Measurements from ENCODE around the gene CFAP221. TPM values are rescaled to one million over a fixed set of nuclear protein-coding genes. Genes with fewer than 3 reads are reported as not detected.

The CFAP221 gene
- total and polyA plus RNA-seq, 2 donors (not counting 3 experiments of a cell fraction or from before 2014, with no cell fraction given): 0.06 TPM; not detected in 1

DNA sequence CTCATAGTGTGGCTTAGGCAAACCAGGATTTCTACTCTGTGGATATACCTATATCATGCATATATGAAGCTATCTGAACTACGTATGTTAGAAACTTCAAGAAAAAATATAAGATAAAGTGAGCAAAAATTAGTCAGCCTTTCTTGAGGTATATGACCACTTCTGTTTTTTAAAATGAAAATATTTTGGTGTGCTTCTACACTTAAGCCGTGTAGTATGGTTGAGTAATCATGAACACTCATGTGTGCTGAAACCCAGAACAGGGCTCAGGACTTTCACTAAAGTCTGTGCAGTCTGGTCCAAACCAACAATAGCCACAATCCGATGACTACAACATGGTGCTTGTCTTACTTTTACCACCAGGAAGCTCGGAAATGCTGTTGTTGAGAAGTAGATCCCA, 85.9 kb downstream of the CFAP221 start:
- intact Hi-C loops (cut with micrococcal nuclease): no loop called here
- ChIA-PET CTCF (no interaction called here), POLR2A (no interaction called here)

GRCh38 chr2:119637371-119637770, 93.1 kb downstream of the CFAP221 start:
- Histone ChIP-seq H3K4me1 (ENCODE audit: control insufficient read depth, extremely low read depth, insufficient read depth, low read length) (peaks cover 2% of the 10 kb centered on the region), H3K36me3 (ENCODE audit: control insufficient read depth in 2 of 2, extremely low read depth in 1 of 2, insufficient read depth in 2 of 2, low read length in 2 of 2) (no peaks in the 10 kb centered on the region), H3K27ac (ENCODE audit: insufficient read depth, low read depth, low read length) (no peak overlapping the region), H3K9me3 (replicated peaks; ENCODE audit: control insufficient read depth, insufficient read depth, low read length) (no peaks in the 10 kb centered on the region), H3K79me2 (ENCODE audit: control insufficient read depth, insufficient read depth, low read length) (no peaks in the 10 kb centered on the region), H2AFZ (ENCODE audit: low read depth, low read length) (no peak overlapping the region), H3K9me1 (replicated peaks; ENCODE audit: control insufficient read depth, extremely low read depth, insufficient read depth, low read length) (no peaks in the 10 kb centered on the region), H4K20me1 (replicated peaks; ENCODE audit: control insufficient read depth, extremely low read depth, insufficient read depth, low read length) (no peaks in the 10 kb centered on the region), H3K27me3 (ENCODE audit: control insufficient read depth in 2 of 2, insufficient read depth in 2 of 2, low read length in 2 of 2) (peaks cover 5 to 6% of the 10 kb centered on the region in 2 experiments), H3K9ac (replicated peaks; ENCODE audit: extremely low read depth, insufficient read depth, low read length) (no peak overlapping the region), H3K4me2 (ENCODE audit: insufficient read depth, low read length) (no peak overlapping the region), H3K4me3 (replicated peaks in 1 of 3; ENCODE audit: insufficient read depth in 1 of 3, low read depth in 1 of 3, low read length in 3 of 3) (no peak overlapping the region)
- CTCF ChIA-PET: interaction anchor here (1.1 to 1.4 kb wide), 2 partner anchors 24 to 538 kb away, joined by 3 to 5 read pairs; no protein-coding TSS in a partner anchor
- intact Hi-C loops (cut with micrococcal nuclease) (no loop called here), dilution Hi-C loops (cut with MboI; ENCODE audit: extremely low pct_ligation_motif_present, low sequenced_read_pairs) (no loop called here)
- no TSS peak for BruUV-seq (replicated peaks)
- TF ChIP-seq POLR2AphosphoS5 (IDR thresholded peaks at IDR 0.05; ENCODE audit: insufficient read depth, low read depth, low read length) (no peak), JUN (IDR thresholded peaks at IDR 0.05; ENCODE audit: borderline replicate concordance, insufficient read depth, insufficient read length, low read depth) (no peak), MYC (IDR thresholded peaks at IDR 0.05; ENCODE audit: low read depth, low read length) (no peak), EZH2 (IDR thresholded peaks at IDR 0.05; ENCODE audit: borderline replicate concordance, low read depth, low read length, severe bottlenecking) (no peak), GATA2 (IDR thresholded peaks at IDR 0.05; ENCODE audit: insufficient read depth, insufficient read length, low read depth, low read length) (no peak)
- TF ChIP-seq, protein P1, sequence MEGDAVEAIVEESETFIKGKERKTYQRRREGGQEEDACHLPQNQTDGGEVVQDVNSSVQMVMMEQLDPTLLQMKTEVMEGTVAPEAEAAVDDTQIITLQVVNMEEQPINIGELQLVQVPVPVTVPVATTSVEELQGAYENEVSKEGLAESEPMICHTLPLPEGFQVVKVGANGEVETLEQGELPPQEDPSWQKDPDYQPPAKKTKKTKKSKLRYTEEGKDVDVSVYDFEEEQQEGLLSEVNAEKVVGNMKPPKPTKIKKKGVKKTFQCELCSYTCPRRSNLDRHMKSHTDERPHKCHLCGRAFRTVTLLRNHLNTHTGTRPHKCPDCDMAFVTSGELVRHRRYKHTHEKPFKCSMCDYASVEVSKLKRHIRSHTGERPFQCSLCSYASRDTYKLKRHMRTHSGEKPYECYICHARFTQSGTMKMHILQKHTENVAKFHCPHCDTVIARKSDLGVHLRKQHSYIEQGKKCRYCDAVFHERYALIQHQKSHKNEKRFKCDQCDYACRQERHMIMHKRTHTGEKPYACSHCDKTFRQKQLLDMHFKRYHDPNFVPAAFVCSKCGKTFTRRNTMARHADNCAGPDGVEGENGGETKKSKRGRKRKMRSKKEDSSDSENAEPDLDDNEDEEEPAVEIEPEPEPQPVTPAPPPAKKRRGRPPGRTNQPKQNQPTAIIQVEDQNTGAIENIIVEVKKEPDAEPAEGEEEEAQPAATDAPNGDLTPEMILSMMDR (IDR thresholded peaks at IDR 0.05; ENCODE audit: extremely low read depth in 1 of 2, insufficient read depth in 1 of 2, low read depth in 1 of 2, low read length in 2 of 2): no peak
- FAIRE-seq: no peak
- DNase-seq (ENCODE audit: low read depth, low spot score): no peak
- POLR2A ChIA-PET: no interaction called here

More for the DNA sequence above, 85.9 kb downstream of the CFAP221 start:
- no peak overlapping the region for H3K4me3 ChIP-seq (replicated peaks in 1 of 3; ENCODE audit: insufficient read depth in 1 of 3, low read depth in 1 of 3, low read length in 3 of 3)
- DNase-seq (ENCODE audit: low read depth, low spot score) (no peak), FAIRE-seq (no peak)
- dilution Hi-C loops (cut with MboI; ENCODE audit: extremely low pct_ligation_motif_present, low sequenced_read_pairs): no loop called here
- no peaks in the 10 kb centered on the region for H3K4me1 ChIP-seq (ENCODE audit: control insufficient read depth, extremely low read depth, insufficient read depth, low read length)
- H3K9ac ChIP-seq (replicated peaks; ENCODE audit: extremely low read depth, insufficient read depth, low read length): no peak overlapping the region
- H3K4me2 ChIP-seq (ENCODE audit: insufficient read depth, low read length): no peak overlapping the region
- H4K20me1 ChIP-seq (replicated peaks; ENCODE audit: control insufficient read depth, extremely low read depth, insufficient read depth, low read length): no peaks in the 10 kb centered on the region
- H2AFZ ChIP-seq (ENCODE audit: low read depth, low read length): no peak overlapping the region
- H3K9me1 ChIP-seq (replicated peaks; ENCODE audit: control insufficient read depth, extremely low read depth, insufficient read depth, low read length): no peaks in the 10 kb centered on the region
- H3K9me3 ChIP-seq (replicated peaks; ENCODE audit: control insufficient read depth, insufficient read depth, low read length): no peaks in the 10 kb centered on the region
- no peak for TF ChIP-seq MAX (IDR thresholded peaks at IDR 0.05; ENCODE audit: insufficient read depth, insufficient read length)
- no peak for TF ChIP-seq EZH2 (IDR thresholded peaks at IDR 0.05; ENCODE audit: borderline replicate concordance, low read depth, low read length, severe bottlenecking)
- TF ChIP-seq POLR2AphosphoS5 (IDR thresholded peaks at IDR 0.05; ENCODE audit: insufficient read depth, low read depth, low read length): no peak
- H3K36me3 ChIP-seq (ENCODE audit: control insufficient read depth in 2 of 2, extremely low read depth in 1 of 2, insufficient read depth in 2 of 2, low read length in 2 of 2): no peaks in the 10 kb centered on the region
- H3K27me3 ChIP-seq (ENCODE audit: control insufficient read depth in 2 of 2, insufficient read depth in 2 of 2, low read length in 2 of 2): peaks cover 11 to 15% of the 10 kb centered on the region in 2 experiments
- BruUV-seq (replicated peaks): no TSS peak
- no peak overlapping the region for H3K27ac ChIP-seq (ENCODE audit: insufficient read depth, low read depth, low read length)
- H3K79me2 ChIP-seq (ENCODE audit: control insufficient read depth, insufficient read depth, low read length): no peaks in the 10 kb centered on the region

Measured in endothelial cell of umbilical vein (primary cell).